ENCODE data around the gene ISX. TPM values are rescaled to one million over a fixed set of nuclear protein-coding genes. Genes with fewer than 3 reads are reported as not detected.

Gene ISX
- total RNA-seq, 1 experiment from 2014 or later: not detected

- DNase-seq (ENCODE audit: low read depth): no peak
Measured at GRCh38 chr22:35053060-35053835, 12.7 kb upstream of the ISX start.

DNA sequence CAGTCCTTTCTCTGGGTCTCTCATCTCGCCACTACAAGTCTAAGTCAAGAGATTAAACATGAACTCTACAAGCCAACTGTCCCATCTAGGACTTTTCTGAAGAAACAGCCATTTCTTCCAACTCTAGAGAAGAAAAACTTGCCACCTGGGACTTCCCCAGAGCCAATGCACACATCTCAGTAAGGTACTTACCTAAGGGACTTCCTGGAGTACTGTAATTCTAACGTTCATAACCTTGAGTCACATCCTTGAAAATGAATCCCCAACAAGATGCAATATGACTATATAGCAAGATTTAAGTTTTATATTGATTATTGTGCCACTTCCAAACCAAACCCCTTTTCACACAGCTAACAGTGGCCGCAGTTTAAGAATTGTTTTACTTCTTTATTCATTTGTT is 11.9 kb upstream of the ISX start:
- DNase-seq (ENCODE audit: low read depth): no peak

DNA sequence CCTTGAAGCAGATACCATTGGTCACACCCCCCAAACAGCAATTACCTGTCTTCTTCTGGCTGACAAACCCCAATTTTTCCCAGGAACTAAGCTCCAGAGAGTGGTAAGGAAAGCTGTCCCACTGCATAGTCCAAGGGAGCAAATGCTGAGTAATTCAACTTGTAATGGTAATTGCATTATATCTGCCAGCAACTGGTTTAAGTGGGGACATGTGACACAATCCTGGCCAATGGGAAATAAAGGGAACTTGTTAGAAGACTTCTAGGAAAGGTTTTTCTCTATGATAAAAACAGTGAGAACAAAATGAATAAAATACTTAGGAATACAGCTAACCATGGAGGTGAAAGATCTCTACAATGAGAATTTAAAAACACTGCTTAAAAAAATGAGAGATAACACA is 9.5 kb upstream of the ISX start:
- DNase-seq (ENCODE audit: low read depth): no peak

DNA sequence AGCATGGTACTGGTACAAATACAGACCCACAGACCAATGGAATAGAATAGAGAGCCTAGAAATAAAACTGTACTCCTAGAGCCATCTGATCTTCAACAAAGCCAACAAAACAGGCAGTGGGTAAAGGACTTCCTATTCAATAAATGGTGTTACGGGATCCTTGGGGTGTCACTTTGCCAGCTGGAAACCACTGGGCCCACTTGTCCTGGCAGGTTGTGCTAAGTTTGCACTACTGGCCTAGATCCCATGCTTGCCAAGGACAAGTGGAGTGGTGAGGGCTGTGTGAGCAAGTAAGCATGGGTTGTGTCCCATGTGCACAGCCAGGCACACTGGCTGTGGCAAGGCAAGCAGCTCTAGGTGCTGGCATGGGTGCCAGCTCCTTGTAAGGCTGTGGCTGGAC is 8.8 kb upstream of the ISX start:
- DNase-seq (ENCODE audit: low read depth): no peak

DNA sequence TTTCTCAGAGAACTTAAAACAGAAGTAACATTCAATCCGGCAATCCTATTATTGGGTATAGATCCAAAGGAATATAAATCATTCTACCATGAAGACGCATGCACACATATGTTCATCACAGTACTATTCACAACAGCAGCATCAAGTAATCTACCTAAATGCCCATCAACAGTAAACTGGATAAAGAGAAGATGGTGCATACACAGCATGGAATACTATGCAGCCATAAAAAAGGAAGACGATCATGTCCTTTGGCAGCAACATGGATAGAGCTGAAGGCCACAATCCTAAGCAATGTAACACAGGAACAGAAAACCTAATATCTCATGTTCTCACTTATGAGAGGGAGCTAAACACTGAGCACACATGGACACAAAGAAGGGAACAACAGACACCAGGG is 6.3 kb upstream of the ISX start:
- DNase-seq (ENCODE audit: low read depth): no peak

GRCh38 chr22:35064664-35065063 is 1.3 kb upstream of the ISX start:
- DNase-seq (ENCODE audit: low read depth): peak; percentile 56

DNA sequence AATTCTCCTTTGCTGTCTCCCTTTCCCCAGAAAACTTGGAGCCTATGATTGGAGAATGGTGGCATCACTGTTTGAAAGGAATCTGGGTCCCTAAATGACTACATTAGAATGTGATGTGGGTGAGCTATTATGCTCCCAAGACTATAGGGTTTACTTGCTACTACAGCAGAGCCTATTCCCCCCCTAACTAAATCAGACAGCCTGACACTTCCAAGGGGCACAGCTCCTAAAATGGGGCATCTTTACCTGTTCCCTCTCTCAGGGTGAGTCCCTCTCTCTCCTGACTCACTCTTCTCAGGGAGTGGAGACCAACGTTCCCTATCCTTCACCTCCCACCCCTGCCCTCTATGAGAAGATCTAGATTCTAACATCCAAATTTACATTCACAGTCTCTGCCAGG is 775 bp upstream of the ISX start:
- DNase-seq (ENCODE audit: low read depth): no peak

GRCh38 chr22:35066768-35067167 is 810 bp downstream of the ISX start:
- DNase-seq (ENCODE audit: low read depth): no peak

GRCh38 chr22:35069541-35069940 is 3.6 kb downstream of the ISX start:
- DNase-seq (ENCODE audit: low read depth): no peak

GRCh38 chr22:35070451-35071093 is 4.6 kb downstream of the ISX start:
- DNase-seq (ENCODE audit: low read depth): no peak

GRCh38 chr22:35071784-35072183 is 5.8 kb downstream of the ISX start:
- no peak for DNase-seq (ENCODE audit: low read depth)

GRCh38 chr22:35072925-35073324 is 7.0 kb downstream of the ISX start:
- peak; percentile 48 for DNase-seq (ENCODE audit: low read depth)

DNA sequence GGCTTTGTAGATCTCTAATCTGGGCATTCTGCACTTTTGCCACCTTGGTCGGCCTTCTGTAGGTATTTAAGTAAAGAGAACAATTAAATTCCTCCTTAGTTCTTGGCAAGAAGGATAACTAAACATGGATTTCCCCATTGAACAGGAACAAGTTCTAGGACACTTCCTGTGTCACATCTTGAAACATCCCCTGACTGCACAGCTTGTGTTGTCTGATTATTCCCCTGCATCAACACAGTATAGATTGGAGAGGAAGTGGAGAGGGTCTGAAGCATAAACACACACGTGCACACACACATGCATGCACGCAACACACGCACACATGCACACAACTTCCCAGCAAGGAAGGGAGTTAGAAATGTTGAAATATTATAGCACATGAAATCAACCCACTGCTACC is 8.6 kb downstream of the ISX start:
- DNase-seq (ENCODE audit: low read depth): no peak

- peak; percentile 12 for DNase-seq (ENCODE audit: low read depth)
Measured at GRCh38 chr22:35076630-35077029, 10.7 kb downstream of the ISX start.

DNA sequence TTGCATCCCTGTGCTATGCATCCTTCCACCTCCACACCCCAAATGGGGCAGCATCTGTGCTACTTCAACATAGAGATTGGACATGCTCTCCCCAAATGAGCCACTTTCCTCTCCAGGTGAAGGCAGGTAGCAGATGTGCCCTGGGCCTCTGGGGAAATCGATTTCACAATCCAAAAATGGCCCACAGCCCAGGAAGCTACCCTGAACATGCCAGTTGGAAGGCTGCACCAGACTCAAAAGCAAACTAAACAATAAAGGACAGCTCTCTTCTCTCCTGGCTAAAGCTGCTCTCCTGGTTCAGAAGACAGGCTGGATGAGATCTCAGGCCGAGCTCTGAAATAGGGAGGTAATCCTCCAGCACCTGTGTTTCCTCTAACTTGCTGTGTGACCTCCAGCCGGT is 19.7 kb downstream of the ISX start:
- no peak for DNase-seq (ENCODE audit: low read depth)

DNA sequence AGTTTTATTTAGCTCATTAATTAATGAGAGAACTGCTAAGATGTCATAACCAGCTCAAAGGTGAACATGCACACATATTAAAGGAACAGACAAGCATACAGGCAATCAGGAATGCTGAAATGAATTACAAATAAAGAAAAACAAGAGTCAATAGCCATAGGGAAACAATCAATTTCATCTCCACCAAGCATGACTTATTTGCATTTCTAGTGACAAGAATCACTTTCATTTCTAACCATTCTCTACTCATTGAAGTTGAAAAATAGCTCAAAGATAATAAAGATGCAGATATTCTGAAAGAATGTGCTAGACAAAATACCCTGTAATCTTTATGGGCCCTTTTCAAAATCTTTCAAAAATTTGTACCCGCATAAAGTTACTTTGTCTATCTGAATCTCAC is 23.2 kb downstream of the ISX start:
- DNase-seq (ENCODE audit: low read depth): no peak

GRCh38 chr22:35092406-35092805 is 26.4 kb downstream of the ISX start:
- peak; percentile 3 for DNase-seq (ENCODE audit: low read depth)

DNA sequence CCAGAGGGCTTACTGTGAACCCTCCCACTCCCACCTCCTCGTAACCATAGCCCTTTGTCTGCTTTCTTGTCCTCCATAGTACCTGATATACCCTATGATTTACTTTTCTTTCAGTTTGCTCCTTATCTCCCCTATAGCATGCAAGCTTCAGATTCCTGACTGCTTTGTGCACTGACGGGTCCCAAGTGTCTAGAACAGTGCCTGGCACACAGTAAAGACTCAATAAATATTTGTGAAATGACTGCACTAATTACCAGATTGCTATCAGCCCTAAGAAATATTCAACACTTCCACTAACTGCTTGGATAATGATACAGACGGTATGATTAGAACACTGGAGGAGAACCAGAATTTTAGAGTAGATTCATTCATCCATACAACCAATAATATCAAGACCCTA is 33.0 kb downstream of the ISX start:
- DNase-seq (ENCODE audit: low read depth): no peak

DNA sequence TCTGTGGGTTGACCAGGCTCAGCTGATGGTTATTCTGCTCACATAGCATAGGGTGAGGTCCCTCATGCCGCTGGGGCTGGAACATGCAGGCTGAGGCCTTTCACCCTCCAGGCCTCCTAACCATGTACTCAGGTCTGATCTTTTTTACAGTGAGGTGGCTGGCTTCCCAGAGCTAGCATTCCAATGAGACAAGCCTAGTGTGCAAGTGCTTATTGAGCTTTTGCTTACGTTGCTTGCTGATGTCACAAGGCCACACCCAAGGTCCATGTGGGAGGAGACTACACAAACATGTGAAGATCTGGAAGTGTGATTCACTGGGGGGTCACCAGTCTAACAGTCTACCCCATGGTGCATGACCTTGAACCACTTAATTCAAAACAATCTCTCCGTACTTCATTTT is 33.9 kb downstream of the ISX start:
- no peak for DNase-seq (ENCODE audit: low read depth)

GRCh38 chr22:35102663-35103062 is 36.7 kb downstream of the ISX start:
- DNase-seq (ENCODE audit: low read depth): peak; percentile 46

GRCh38 chr22:35103761-35104160 is 37.8 kb downstream of the ISX start:
- no peak for DNase-seq (ENCODE audit: low read depth)

DNA sequence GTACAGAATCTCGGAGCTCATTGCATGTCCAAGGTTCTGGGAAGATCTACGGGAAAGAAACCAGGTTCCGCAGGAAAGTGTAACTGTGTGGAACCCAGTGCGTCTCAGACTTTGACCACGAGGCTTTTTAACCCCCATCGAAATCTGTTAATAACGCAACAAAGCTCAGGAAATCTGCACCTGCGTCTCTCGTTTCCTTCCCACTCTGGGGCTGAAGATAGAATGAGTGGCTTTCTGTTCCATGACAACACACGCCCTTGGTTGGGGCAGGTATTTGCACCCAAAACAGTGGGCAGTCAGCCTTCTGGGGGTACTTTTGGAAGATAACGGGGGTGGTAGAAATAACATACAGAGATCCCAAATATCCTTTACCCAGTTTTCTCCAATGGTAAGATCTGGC is 38.5 kb downstream of the ISX start:
- no peak for DNase-seq (ENCODE audit: low read depth)

- no peak for DNase-seq (ENCODE audit: low read depth)
Measured at GRCh38 chr22:35109616-35110015, 43.7 kb downstream of the ISX start.

GRCh38 chr22:35111244-35111643 is 45.3 kb downstream of the ISX start:
- DNase-seq (ENCODE audit: low read depth): no peak
